Middle frontal gyrus (tissue), 1 donor: ENCODE results near the gene CYP27C1.

Experiments used
- DNase-seq: peaks from one replicate; pipeline ENCODE4 v3.0.0-alpha.2; 2015; ENCODE audit warnings: low spot score; ENCODE audit errors: extremely low spot score

The CYP27C1 gene

GRCh38 chr2:127193164-127193966 lies 26.7 kb downstream of the CYP27C1 start:
- no peak for DNase-seq

GRCh38 chr2:127191331-127192219 lies 28.5 kb downstream of the CYP27C1 start:
- DNase-seq, result no peak

- DNase-seq, result no peak
Observed at GRCh38 chr2:127188797-127189196, 31.3 kb downstream of the CYP27C1 start.

GRCh38 chr2:127187831-127188230 lies 32.3 kb downstream of the CYP27C1 start:
- DNase-seq, result no peak

GRCh38 chr2:127187081-127187775 lies 32.9 kb downstream of the CYP27C1 start:
- no peak for DNase-seq

GRCh38 chr2:127185705-127186104 lies 34.4 kb downstream of the CYP27C1 start:
- DNase-seq, result no peak

- no peak for DNase-seq
Observed at GRCh38 chr2:127185093-127185492, 35.0 kb downstream of the CYP27C1 start.

GRCh38 chr2:127183771-127184170 lies 36.3 kb downstream of the CYP27C1 start:
- DNase-seq, result no peak

GRCh38 chr2:127182626-127183458 lies 37.3 kb downstream of the CYP27C1 start:
- no peak for DNase-seq

- DNase-seq, result no peak
Observed at GRCh38 chr2:127181851-127182250, 38.2 kb downstream of the CYP27C1 start.

- DNase-seq, result no peak
Observed at GRCh38 chr2:127179766-127180165, 40.3 kb downstream of the CYP27C1 start.

GRCh38 chr2:127177617-127178263 lies 42.4 kb downstream of the CYP27C1 start:
- DNase-seq, result no peak

- no peak for DNase-seq
Observed at GRCh38 chr2:127176371-127177311, 43.5 kb downstream of the CYP27C1 start.

- no peak for DNase-seq
Observed at GRCh38 chr2:127175751-127176354, 44.2 kb downstream of the CYP27C1 start.

- DNase-seq, result no peak
Observed at GRCh38 chr2:127175041-127175721, 44.9 kb downstream of the CYP27C1 start.

GRCh38 chr2:127174640-127175039 lies 45.5 kb downstream of the CYP27C1 start:
- DNase-seq, result no peak

- DNase-seq, result no peak
Observed at GRCh38 chr2:127174136-127174535, 46.0 kb downstream of the CYP27C1 start.

- DNase-seq, result no peak
Observed at GRCh38 chr2:127173057-127173456, 47.0 kb downstream of the CYP27C1 start.
